MM.1S (cell line): ENCODE data around the gene ACSL4.
"Not testable (repeated sequence)": the region's sequence is repeated elsewhere in the genome, so short reads cannot be mapped to it uniquely, and the experiment has no call there.

Experiments
- DNase-seq: peaks from one replicate; pipeline ENCODE4 v3.0.0-alpha.2; 2015
- H2AFZ ChIP-seq: fragments of 300-600 bp; sonication (generic); 2 replicates; pipeline ENCODE4 v1.6.0; 2016; ENCODE audit warnings: antibody characterized with exemption, low read length
- H3F3A ChIP-seq: fragments of 300-600 bp; sonication (generic); 2 replicates; pipeline ENCODE4 v1.6.1; 2016; ENCODE audit warnings: mild to moderate bottlenecking, antibody characterized with exemption, low read length, moderate library complexity, mixed read lengths; ENCODE audit not compliant: insufficient read depth
- H3K27ac ChIP-seq: fragments of 300-600 bp; sonication (generic); 2 replicates; pipeline ENCODE4 v1.5.1; 2016; ENCODE audit warnings: mild to moderate bottlenecking, low read length
- H3K27me3 ChIP-seq: fragments of 300-600 bp; sonication (generic); replicated peaks from 2 replicates; pipeline ENCODE4 v1.6.0; 2016; ENCODE audit warnings: low read length; ENCODE audit not compliant: insufficient read depth
- H3K36me3 ChIP-seq: fragments of 300-600 bp; sonication (generic); replicated peaks from 2 replicates; pipeline ENCODE4 v1.6.1; 2016; ENCODE audit warnings: mild to moderate bottlenecking, low read length, mixed read lengths; ENCODE audit not compliant: insufficient read depth
- H3K4me1 ChIP-seq: fragments of 300-600 bp; sonication (generic); 2 replicates; pipeline ENCODE4 v1.6.1; 2016; ENCODE audit warnings: low read length, mixed read lengths
- H3K4me2 ChIP-seq: fragments of 300-600 bp; sonication (generic); 2 replicates; pipeline ENCODE4 v1.6.0; 2016; ENCODE audit warnings: low read depth, low read length
- H3K4me3 ChIP-seq: fragments of 300-600 bp; sonication (generic); 2 replicates; pipeline ENCODE4 v1.5.1; 2016; ENCODE audit warnings: low read length, mixed read lengths
- H3K79me2 ChIP-seq: fragments of 300-600 bp; sonication (generic); 2 replicates; pipeline ENCODE4 v1.6.1; 2016; ENCODE audit warnings: mixed run types, low read length, mixed read lengths
- H3K9ac ChIP-seq: fragments of 300-600 bp; sonication (generic); 2 replicates; pipeline ENCODE4 v1.6.1; 2016; ENCODE audit warnings: low read length, mixed read lengths
- H3K9me2 ChIP-seq: fragments of 300-600 bp; sonication (generic); replicated peaks from 2 replicates; pipeline ENCODE4 v1.6.1; 2016; ENCODE audit warnings: mild to moderate bottlenecking, low read length, mixed read lengths; ENCODE audit not compliant: insufficient read depth
- H3K9me3 ChIP-seq: fragments of 300-600 bp; sonication (generic); replicated peaks from 2 replicates; pipeline ENCODE4 v1.6.1; 2016; ENCODE audit warnings: mild to moderate bottlenecking, low read length, mixed read lengths; ENCODE audit not compliant: insufficient read depth
- H4K20me1 ChIP-seq: fragments of 300-600 bp; sonication (generic); 2 replicates; pipeline ENCODE4 v1.6.1; 2016; ENCODE audit warnings: mild to moderate bottlenecking, low read length, moderate library complexity, mixed read lengths; ENCODE audit not compliant: insufficient read depth
- EZH2 ChIP-seq: fragments of 300-600 bp; sonication (generic); optimal IDR thresholded peaks from 2 replicates; pipeline ENCODE3; 2017; ENCODE audit warnings: low read depth, mild to moderate bottlenecking, antibody characterized with exemption, low read length, mixed read lengths
- EZH2phosphoT487 ChIP-seq: fragments of 300-600 bp; sonication (generic); IDR thresholded peaks from 2 replicates; pipeline ENCODE4 v1.6.1; 2018; ENCODE audit warnings: antibody characterized with exemption, low read length
- TF ChIP-seq, protein P1 (sequence below): fragments of 300-600 bp; sonication (generic); IDR thresholded peaks from 2 replicates; pipeline ENCODE4 v1.5.1; 2016; ENCODE audit warnings: antibody characterized with exemption, low read length, mixed read lengths

The ACSL4 gene

DNA sequence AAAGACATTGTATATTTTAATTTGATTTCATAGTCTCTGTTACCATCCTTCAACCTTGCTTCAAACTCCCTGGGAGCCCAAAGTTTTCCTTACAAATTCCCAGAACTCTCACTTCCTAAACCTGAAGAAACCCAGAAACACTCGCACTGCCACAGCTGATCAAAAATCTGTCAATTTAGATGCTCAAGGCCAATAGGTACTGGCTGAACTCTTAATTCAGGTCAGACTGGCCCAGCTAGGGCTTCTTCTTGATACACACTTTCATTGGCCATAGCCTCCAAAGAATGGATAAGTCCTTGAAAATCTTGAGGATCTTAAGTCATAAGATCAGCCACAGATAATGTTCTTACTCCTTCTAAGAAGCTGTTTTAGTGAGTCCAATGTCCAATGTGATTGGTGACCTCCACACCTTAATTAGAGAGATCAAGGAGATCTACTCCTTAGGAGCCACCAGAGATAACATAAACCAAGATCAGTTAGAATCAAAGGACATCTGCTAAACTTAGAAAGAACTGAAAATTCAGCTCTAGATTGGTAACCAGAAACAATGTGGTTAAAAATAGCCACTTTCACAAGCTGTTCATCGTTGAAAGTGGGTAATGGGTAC lies 51.5 kb downstream of the ACSL4 start:
- no peaks in the 10 kb centered on the region for H3K9me3 ChIP-seq
- H3K4me2 ChIP-seq = peak overlapping the region; percentile 44
- no peaks in the 10 kb centered on the region for H3K9me2 ChIP-seq
- H3K27me3 ChIP-seq = no peaks in the 10 kb centered on the region
- TF ChIP-seq, protein P1, sequence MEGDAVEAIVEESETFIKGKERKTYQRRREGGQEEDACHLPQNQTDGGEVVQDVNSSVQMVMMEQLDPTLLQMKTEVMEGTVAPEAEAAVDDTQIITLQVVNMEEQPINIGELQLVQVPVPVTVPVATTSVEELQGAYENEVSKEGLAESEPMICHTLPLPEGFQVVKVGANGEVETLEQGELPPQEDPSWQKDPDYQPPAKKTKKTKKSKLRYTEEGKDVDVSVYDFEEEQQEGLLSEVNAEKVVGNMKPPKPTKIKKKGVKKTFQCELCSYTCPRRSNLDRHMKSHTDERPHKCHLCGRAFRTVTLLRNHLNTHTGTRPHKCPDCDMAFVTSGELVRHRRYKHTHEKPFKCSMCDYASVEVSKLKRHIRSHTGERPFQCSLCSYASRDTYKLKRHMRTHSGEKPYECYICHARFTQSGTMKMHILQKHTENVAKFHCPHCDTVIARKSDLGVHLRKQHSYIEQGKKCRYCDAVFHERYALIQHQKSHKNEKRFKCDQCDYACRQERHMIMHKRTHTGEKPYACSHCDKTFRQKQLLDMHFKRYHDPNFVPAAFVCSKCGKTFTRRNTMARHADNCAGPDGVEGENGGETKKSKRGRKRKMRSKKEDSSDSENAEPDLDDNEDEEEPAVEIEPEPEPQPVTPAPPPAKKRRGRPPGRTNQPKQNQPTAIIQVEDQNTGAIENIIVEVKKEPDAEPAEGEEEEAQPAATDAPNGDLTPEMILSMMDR = no peak
- no peak for TF ChIP-seq EZH2
- TF ChIP-seq EZH2phosphoT487 = no peak
- H3K4me3 ChIP-seq = 0 out of 2 replicates have a peak overlapping the region, but pooled peaks have one; percentile 2
- H3K4me1 ChIP-seq = peaks cover 13% of the 10 kb centered on the region
- no peak overlapping the region for H3K27ac ChIP-seq
- no peaks in the 10 kb centered on the region for H3F3A ChIP-seq
- H3K36me3 ChIP-seq = no peaks in the 10 kb centered on the region
- no peak overlapping the region for H2AFZ ChIP-seq
- no peaks in the 10 kb centered on the region for H3K79me2 ChIP-seq
- no peaks in the 10 kb centered on the region for H4K20me1 ChIP-seq
- no peak for DNase-seq
- H3K9ac ChIP-seq = no peak overlapping the region

DNA sequence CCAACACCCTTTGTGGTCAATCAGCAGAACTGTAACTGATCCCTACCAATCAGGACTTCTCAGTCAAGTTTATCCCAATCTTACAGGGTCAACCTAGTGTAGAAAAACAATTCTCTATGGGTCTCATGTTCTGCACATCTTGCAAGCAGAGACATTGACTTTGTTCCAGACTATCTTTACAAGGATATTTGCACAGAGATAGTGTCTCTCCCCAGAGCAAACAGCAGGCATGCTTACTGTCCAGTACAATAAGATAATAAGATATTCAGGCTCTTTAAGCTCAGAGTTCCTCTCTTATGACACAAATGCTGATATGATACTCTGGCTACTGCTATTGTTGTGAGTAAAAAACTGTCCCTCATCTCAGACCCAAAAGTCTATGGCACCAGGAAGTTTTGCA lies 53.2 kb downstream of the ACSL4 start:
- no peaks in the 10 kb centered on the region for H3K9me2 ChIP-seq
- peaks cover 13% of the 10 kb centered on the region for H3K4me1 ChIP-seq
- no peak for DNase-seq
- no peak overlapping the region for H3K4me2 ChIP-seq
- H3K79me2 ChIP-seq = no peaks in the 10 kb centered on the region
- H3K9me3 ChIP-seq = no peaks in the 10 kb centered on the region
- no peaks in the 10 kb centered on the region for H3K36me3 ChIP-seq
- H3K4me3 ChIP-seq = no peak overlapping the region
- H4K20me1 ChIP-seq = no peaks in the 10 kb centered on the region
- no peaks in the 10 kb centered on the region for H3F3A ChIP-seq
- no peak overlapping the region for H3K27ac ChIP-seq
- H2AFZ ChIP-seq = no peak overlapping the region
- TF ChIP-seq EZH2phosphoT487 (no peak), EZH2 (no peak)
- TF ChIP-seq, protein P1 = no peak
- H3K9ac ChIP-seq = no peak overlapping the region
- H3K27me3 ChIP-seq = no peaks in the 10 kb centered on the region

DNA sequence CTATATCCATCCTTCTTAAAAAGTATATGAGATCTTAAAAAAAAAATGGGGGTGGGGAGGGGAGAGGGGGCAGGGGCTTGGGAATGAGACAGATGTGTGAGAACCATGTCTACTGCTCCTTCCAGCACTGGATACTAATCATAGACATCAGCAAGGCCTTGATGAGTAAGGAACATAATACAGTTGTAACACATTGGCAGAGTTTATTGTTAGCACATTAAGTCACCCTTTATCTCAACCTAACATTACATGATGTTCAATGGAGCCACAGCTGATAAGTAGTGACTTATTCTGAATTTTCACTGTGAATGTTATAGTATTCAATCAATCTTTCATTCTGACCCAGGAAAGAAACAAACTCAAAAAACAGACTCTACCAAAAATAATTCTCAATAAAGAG lies 60.8 kb downstream of the ACSL4 start:
- no peaks in the 10 kb centered on the region for H3K36me3 ChIP-seq
- H3K4me1 ChIP-seq = no peaks in the 10 kb centered on the region
- no peak overlapping the region for H3K27ac ChIP-seq
- no peak for DNase-seq
- no peak overlapping the region for H3K4me2 ChIP-seq
- TF ChIP-seq EZH2 (no peak), EZH2phosphoT487 (no peak)
- TF ChIP-seq, protein P1 = no peak
- no peaks in the 10 kb centered on the region for H3K9me2 ChIP-seq
- no peaks in the 10 kb centered on the region for H3K9me3 ChIP-seq
- H2AFZ ChIP-seq = no peak overlapping the region
- no peaks in the 10 kb centered on the region for H3F3A ChIP-seq
- no peak overlapping the region for H3K4me3 ChIP-seq
- H4K20me1 ChIP-seq = no peaks in the 10 kb centered on the region
- H3K79me2 ChIP-seq = no peaks in the 10 kb centered on the region
- no peaks in the 10 kb centered on the region for H3K27me3 ChIP-seq
- H3K9ac ChIP-seq = no peak overlapping the region

DNA sequence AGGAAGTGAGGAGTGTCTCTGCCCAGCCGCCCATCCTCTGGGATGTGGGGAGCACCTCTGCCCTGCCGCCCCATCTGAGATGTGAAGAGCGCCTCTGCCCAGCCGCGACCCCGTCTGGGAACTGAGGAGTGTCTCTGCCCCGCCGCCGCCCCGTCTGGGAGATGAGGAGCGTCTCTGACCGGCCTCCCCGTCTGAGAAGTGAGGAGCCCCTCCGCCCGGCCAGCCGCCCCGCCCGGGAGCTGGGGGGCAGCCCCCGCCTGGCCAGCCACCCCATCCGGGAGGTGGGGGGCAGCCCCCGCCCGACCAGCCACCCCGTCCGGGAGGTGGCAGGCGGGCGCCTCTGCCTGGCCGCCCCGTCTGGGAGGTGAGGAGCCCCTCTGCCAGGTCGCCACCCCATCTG lies 61.9 kb downstream of the ACSL4 start:
- not testable (repeated sequence) for H3K27ac ChIP-seq, H3K4me3 ChIP-seq, H3K9me2 ChIP-seq, H4K20me1 ChIP-seq, H3K79me2 ChIP-seq, H3K27me3 ChIP-seq, H3K4me2 ChIP-seq, H2AFZ ChIP-seq, H3K4me1 ChIP-seq, H3K36me3 ChIP-seq, H3F3A ChIP-seq, H3K9ac ChIP-seq, DNase-seq, H3K9me3 ChIP-seq
